ENCODE results near the gene NACC1. TPM values are rescaled to one million over a fixed set of nuclear protein-coding genes. Genes with fewer than 3 reads are reported as not detected.

The NACC1 gene
- total and polyA plus RNA-seq, 2 of the 13 experiments (the other 11 are each of a cell fraction or from before 2014, with no cell fraction given), result 31.8 to 42.3 TPM

- TF ChIP-seq, protein P1, sequence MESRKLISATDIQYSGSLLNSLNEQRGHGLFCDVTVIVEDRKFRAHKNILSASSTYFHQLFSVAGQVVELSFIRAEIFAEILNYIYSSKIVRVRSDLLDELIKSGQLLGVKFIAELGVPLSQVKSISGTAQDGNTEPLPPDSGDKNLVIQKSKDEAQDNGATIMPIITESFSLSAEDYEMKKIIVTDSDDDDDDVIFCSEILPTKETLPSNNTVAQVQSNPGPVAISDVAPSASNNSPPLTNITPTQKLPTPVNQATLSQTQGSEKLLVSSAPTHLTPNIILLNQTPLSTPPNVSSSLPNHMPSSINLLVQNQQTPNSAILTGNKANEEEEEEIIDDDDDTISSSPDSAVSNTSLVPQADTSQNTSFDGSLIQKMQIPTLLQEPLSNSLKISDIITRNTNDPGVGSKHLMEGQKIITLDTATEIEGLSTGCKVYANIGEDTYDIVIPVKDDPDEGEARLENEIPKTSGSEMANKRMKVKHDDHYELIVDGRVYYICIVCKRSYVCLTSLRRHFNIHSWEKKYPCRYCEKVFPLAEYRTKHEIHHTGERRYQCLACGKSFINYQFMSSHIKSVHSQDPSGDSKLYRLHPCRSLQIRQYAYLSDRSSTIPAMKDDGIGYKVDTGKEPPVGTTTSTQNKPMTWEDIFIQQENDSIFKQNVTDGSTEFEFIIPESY (CRISPR knock-in tag; IDR thresholded peaks at IDR 0.05), result no peak
- TF ChIP-seq NFYB (CRISPR knock-in tag; IDR thresholded peaks at IDR 0.05) (peak; percentile 93), ZBTB25 (CRISPR knock-in tag; IDR thresholded peaks at IDR 0.05) (peak; percentile 52), SIX1 (CRISPR knock-in tag; IDR thresholded peaks at IDR 0.05; ENCODE audit: borderline replicate concordance) (no peak), ZNF772 (CRISPR knock-in tag; IDR thresholded peaks at IDR 0.05) (no peak), ZBTB34 (CRISPR knock-in tag; IDR thresholded peaks at IDR 0.05) (no peak), RORA (CRISPR knock-in tag; IDR thresholded peaks at IDR 0.05) (no peak), TFDP1 (CRISPR knock-in tag; IDR thresholded peaks at IDR 0.05; ENCODE audit: borderline replicate concordance) (no peak), ZNF354B (CRISPR knock-in tag; IDR thresholded peaks at IDR 0.05) (no peak), HOXA5 (CRISPR knock-in tag; IDR thresholded peaks at IDR 0.05) (0 out of 2 replicates have a peak, but pooled peaks have one; percentile 44), NFIC (IDR thresholded peaks at IDR 0.05; ENCODE audit: low read length) (0 out of 2 replicates have a peak, but pooled peaks have one; percentile 16), AHDC1 (CRISPR knock-in tag; IDR thresholded peaks at IDR 0.05; ENCODE audit: borderline replicate concordance) (peak; percentile 68), HHEX (CRISPR knock-in tag; IDR thresholded peaks at IDR 0.05) (peak; percentile 41; the same call in 1 of the 2 replicates), ARNTL (CRISPR knock-in tag; IDR thresholded peaks at IDR 0.05) (no peak), MEIS2 (CRISPR knock-in tag; IDR thresholded peaks at IDR 0.05) (no peak)
- TF ChIP-seq, protein P2, sequence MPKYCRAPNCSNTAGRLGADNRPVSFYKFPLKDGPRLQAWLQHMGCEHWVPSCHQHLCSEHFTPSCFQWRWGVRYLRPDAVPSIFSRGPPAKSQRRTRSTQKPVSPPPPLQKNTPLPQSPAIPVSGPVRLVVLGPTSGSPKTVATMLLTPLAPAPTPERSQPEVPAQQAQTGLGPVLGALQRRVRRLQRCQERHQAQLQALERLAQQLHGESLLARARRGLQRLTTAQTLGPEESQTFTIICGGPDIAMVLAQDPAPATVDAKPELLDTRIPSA (CRISPR knock-in tag; IDR thresholded peaks at IDR 0.05; ENCODE audit: borderline replicate concordance), result no peak
These were observed 1.5 kb upstream of the NACC1 start, which contains the start of gene TRMT1 (continued) for GRCh38 chr19:13116282-13117175.

Data from HepG2 (cell line).